GM23338 (cell line): ENCODE measurements around the gene CLASP2.

ENCODE experiments used
- CREB1 ChIP-seq: fragments of 250-450 bp; sonication (Bioruptor Pico); IDR thresholded peaks from 2 replicates; pipeline ENCODE4 v1.5.0; 2020; ENCODE audit warnings: low read depth, mild to moderate bottlenecking, moderate library complexity
- EZH2 ChIP-seq: fragments of 200-600 bp; sonication (generic); IDR thresholded peaks from one replicate; pipeline ENCODE4 v1.8.0; 2017; ENCODE audit warnings: antibody characterized with exemption, mild to moderate bottlenecking, low read depth; ENCODE audit not compliant: unreplicated experiment
- EZH2phosphoT487 ChIP-seq: fragments of 200-600 bp; sonication (generic); IDR thresholded peaks from one replicate; pipeline ENCODE4 v1.8.1; 2018; ENCODE audit warnings: antibody characterized with exemption; ENCODE audit not compliant: unreplicated experiment
- NANOG ChIP-seq: IDR thresholded peaks from 2 replicates; pipeline ENCODE4 v1.6.1; 2016; ENCODE audit warnings: antibody characterized with exemption, borderline replicate concordance
- POLR2AphosphoS5 ChIP-seq: IDR thresholded peaks from 2 replicates; pipeline ENCODE4 v1.6.1; 2016; ENCODE audit warnings: antibody characterized with exemption, low read depth
- STAT1 ChIP-seq: IDR thresholded peaks from one replicate; pipeline ENCODE4 v1.6.1; 2016; ENCODE audit warnings: antibody characterized with exemption; ENCODE audit not compliant: unreplicated experiment
- ZNF114 ChIP-seq: fragments of 250-450 bp; sonication (Bioruptor Pico); IDR thresholded peaks from 2 replicates; pipeline ENCODE4 v1.5.0; 2020; ENCODE audit warnings: mild to moderate bottlenecking, moderate library complexity
- TF ChIP-seq, protein P1 (sequence below), 2 experiments: fragments of 200-600 bp in 1 of 2; sonication (generic) in 1 of 2; conservative IDR thresholded peaks; 2 replicates each; pipeline versions ENCODE4 v1.5.1 to v1.6.1; 2016 to 2017; ENCODE audit warnings: antibody characterized with exemption in 2 of 2, low read depth in 2 of 2, mild to moderate bottlenecking in 2 of 2, moderate library complexity in 1 of 2
- TF ChIP-seq, protein P2 (sequence below): IDR thresholded peaks from one replicate; pipeline ENCODE4 v1.6.1; 2018; ENCODE audit warnings: antibody characterized with exemption; ENCODE audit not compliant: unreplicated experiment
- TF ChIP-seq, protein P3 (sequence below): IDR thresholded peaks from 2 replicates; pipeline ENCODE4 v1.6.1; 2016; ENCODE audit warnings: antibody characterized with exemption

DNA sequence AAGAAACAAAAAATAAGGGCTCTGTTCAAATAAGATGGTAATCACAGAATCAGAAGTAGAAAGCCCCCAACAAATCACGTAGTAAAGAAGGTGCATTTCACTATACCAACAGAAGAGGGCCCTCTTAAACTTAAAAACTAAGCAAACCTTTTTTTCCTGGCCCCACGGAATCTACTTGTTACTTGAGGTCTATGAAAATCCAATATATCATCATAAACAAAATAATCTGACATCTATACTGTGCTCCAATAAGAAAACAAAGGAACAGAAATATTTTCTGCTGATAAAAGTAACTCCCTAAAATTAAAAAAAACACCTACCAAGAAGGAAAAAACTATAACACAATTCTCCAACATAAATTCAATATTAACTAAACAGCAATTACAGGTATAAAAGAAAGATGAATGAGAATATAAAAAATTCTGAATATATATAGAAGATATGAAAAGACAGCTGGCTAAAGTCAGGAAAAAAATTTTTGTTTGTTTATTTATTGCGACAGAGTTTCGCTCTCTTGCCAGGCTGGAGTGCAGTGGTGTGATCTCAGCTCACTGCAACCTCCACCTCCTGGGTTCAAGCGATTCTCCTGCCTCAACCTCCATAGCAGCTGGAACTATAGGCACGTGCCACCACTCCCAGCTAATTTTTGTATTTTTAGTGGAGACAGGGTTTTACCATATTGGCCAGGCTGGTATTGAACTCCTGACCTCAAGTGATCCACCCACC is 81.8 kb downstream of the CLASP2 start:
- TF ChIP-seq, protein P1, sequence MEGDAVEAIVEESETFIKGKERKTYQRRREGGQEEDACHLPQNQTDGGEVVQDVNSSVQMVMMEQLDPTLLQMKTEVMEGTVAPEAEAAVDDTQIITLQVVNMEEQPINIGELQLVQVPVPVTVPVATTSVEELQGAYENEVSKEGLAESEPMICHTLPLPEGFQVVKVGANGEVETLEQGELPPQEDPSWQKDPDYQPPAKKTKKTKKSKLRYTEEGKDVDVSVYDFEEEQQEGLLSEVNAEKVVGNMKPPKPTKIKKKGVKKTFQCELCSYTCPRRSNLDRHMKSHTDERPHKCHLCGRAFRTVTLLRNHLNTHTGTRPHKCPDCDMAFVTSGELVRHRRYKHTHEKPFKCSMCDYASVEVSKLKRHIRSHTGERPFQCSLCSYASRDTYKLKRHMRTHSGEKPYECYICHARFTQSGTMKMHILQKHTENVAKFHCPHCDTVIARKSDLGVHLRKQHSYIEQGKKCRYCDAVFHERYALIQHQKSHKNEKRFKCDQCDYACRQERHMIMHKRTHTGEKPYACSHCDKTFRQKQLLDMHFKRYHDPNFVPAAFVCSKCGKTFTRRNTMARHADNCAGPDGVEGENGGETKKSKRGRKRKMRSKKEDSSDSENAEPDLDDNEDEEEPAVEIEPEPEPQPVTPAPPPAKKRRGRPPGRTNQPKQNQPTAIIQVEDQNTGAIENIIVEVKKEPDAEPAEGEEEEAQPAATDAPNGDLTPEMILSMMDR (conservative IDR thresholded peaks at IDR 0.05; ENCODE audit: low read depth in 2 of 2), result peak; percentile 69 to 70
- TF ChIP-seq STAT1 (no peak), EZH2 (no peak), POLR2AphosphoS5 (no peak), NANOG (no peak), CREB1 (no peak), ZNF114 (no peak), EZH2phosphoT487 (no peak)
- TF ChIP-seq, protein P2, sequence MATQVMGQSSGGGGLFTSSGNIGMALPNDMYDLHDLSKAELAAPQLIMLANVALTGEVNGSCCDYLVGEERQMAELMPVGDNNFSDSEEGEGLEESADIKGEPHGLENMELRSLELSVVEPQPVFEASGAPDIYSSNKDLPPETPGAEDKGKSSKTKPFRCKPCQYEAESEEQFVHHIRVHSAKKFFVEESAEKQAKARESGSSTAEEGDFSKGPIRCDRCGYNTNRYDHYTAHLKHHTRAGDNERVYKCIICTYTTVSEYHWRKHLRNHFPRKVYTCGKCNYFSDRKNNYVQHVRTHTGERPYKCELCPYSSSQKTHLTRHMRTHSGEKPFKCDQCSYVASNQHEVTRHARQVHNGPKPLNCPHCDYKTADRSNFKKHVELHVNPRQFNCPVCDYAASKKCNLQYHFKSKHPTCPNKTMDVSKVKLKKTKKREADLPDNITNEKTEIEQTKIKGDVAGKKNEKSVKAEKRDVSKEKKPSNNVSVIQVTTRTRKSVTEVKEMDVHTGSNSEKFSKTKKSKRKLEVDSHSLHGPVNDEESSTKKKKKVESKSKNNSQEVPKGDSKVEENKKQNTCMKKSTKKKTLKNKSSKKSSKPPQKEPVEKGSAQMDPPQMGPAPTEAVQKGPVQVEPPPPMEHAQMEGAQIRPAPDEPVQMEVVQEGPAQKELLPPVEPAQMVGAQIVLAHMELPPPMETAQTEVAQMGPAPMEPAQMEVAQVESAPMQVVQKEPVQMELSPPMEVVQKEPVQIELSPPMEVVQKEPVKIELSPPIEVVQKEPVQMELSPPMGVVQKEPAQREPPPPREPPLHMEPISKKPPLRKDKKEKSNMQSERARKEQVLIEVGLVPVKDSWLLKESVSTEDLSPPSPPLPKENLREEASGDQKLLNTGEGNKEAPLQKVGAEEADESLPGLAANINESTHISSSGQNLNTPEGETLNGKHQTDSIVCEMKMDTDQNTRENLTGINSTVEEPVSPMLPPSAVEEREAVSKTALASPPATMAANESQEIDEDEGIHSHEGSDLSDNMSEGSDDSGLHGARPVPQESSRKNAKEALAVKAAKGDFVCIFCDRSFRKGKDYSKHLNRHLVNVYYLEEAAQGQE, result no peak
- TF ChIP-seq, protein P3, sequence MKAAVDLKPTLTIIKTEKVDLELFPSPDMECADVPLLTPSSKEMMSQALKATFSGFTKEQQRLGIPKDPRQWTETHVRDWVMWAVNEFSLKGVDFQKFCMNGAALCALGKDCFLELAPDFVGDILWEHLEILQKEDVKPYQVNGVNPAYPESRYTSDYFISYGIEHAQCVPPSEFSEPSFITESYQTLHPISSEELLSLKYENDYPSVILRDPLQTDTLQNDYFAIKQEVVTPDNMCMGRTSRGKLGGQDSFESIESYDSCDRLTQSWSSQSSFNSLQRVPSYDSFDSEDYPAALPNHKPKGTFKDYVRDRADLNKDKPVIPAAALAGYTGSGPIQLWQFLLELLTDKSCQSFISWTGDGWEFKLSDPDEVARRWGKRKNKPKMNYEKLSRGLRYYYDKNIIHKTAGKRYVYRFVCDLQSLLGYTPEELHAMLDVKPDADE, result no peak
